SU-DHL-6 (cell line): ENCODE measurements around the gene FLAD1.

ENCODE experiments used
- H2AFZ ChIP-seq: fragments of 200-600 bp; sonication (generic); 2 replicates; pipeline ENCODE4 v1.6.1; 2014; ENCODE audit warnings: low read depth, mild to moderate bottlenecking, moderate library complexity, mixed read lengths, antibody characterized with exemption, low read length; ENCODE audit not compliant: severe bottlenecking
- H3F3A ChIP-seq: fragments of 200-600 bp; shearing (Covaris generic); 2 replicates; pipeline ENCODE4 v1.6.0; 2016; ENCODE audit warnings: antibody characterized with exemption, mild to moderate bottlenecking; ENCODE audit not compliant: insufficient read depth
- H3K27ac ChIP-seq: fragments of 200-600 bp; sonication (generic); 2 replicates; pipeline ENCODE4 v1.5.1; 2016; ENCODE audit warnings: low read depth, mild to moderate bottlenecking, low read length, moderate library complexity, mixed read lengths
- H3K27me3 ChIP-seq: fragments of 200-600 bp; sonication (generic), shearing (Covaris generic); 2 replicates; pipeline ENCODE4 v1.6.0; 2014; ENCODE audit warnings: mild to moderate bottlenecking, low read length
- H3K36me3 ChIP-seq: fragments of 200-600 bp; sonication (generic); 2 replicates; pipeline ENCODE4 v1.6.1; 2014; ENCODE audit warnings: mild to moderate bottlenecking, low read length, mixed read lengths
- H3K4me2 ChIP-seq: fragments of 300-600, 200-600 bp; shearing (Covaris generic), sonication (generic); 2 replicates; pipeline ENCODE4 v1.6.0; 2014; ENCODE audit warnings: low read length, low read depth, mild to moderate bottlenecking; ENCODE audit not compliant: poor library complexity, severe bottlenecking
- H3K4me3 ChIP-seq: fragments of 200-600 bp; sonication (generic); 2 replicates; pipeline ENCODE4 v1.5.1; 2014; ENCODE audit warnings: antibody characterized with exemption, low read length, mild to moderate bottlenecking, mixed read lengths; ENCODE audit not compliant: insufficient read depth, poor library complexity, severe bottlenecking
- H3K79me2 ChIP-seq: fragments of 200-600 bp; sonication (generic); 2 replicates; pipeline ENCODE4 v1.6.1; 2014; ENCODE audit warnings: mild to moderate bottlenecking, low read length, moderate library complexity; ENCODE audit not compliant: insufficient read depth
- H3K9ac ChIP-seq: fragments of 200-600 bp; sonication (generic); 2 replicates; pipeline ENCODE4 v1.7.0; 2014; ENCODE audit warnings: mild to moderate bottlenecking, low read length
- H3K9me2 ChIP-seq: fragments of 200-600 bp; sonication (generic); replicated peaks from 2 replicates; pipeline ENCODE4 v1.6.1; 2014; ENCODE audit warnings: low read length; ENCODE audit not compliant: insufficient read depth
- H3K9me3 ChIP-seq: fragments of 200-600 bp; sonication (generic); 2 replicates; pipeline ENCODE4 v1.6.1; 2014; ENCODE audit warnings: low read length, mixed read lengths; ENCODE audit not compliant: insufficient read depth
- H4K20me1 ChIP-seq: fragments of 200-600 bp; sonication (generic); 2 replicates; pipeline ENCODE4 v1.6.1; 2014; ENCODE audit warnings: low read depth, mild to moderate bottlenecking, antibody characterized with exemption, low read length, moderate library complexity, mixed read lengths
- CTCF ChIP-seq: fragments of 200-600 bp; sonication (generic); IDR thresholded peaks from one replicate; pipeline ENCODE4 v1.5.1; 2017; ENCODE audit warnings: antibody characterized with exemption, mild to moderate bottlenecking, low read length, moderate library complexity; ENCODE audit not compliant: insufficient read depth, poor library complexity, severe bottlenecking
- EZH2phosphoT487 ChIP-seq: fragments of 200-600 bp; sonication (generic), shearing (Covaris generic); conservative IDR thresholded peaks from 2 replicates; pipeline ENCODE4 v1.6.1; 2018; ENCODE audit warnings: mild to moderate bottlenecking, antibody characterized with exemption, low read length, moderate library complexity, mixed read lengths

FLAD1 gene

GRCh38 chr1:155035936-155036335 is 52.8 kb downstream of the FLAD1 start:
- no peak for TF ChIP-seq EZH2phosphoT487
- no peak for TF ChIP-seq CTCF
- H3F3A ChIP-seq: no peaks in the 10 kb centered on the region
- H3K9me2 ChIP-seq: no peaks in the 10 kb centered on the region
- H3K9ac ChIP-seq: no peak overlapping the region
- no peaks in the 10 kb centered on the region for H3K36me3 ChIP-seq
- no peaks in the 10 kb centered on the region for H3K27me3 ChIP-seq
- no peak overlapping the region for H3K27ac ChIP-seq
- no peaks in the 10 kb centered on the region for H3K9me3 ChIP-seq
- no peaks in the 10 kb centered on the region for H3K79me2 ChIP-seq
- no peaks in the 10 kb centered on the region for H4K20me1 ChIP-seq
- no peak overlapping the region for H2AFZ ChIP-seq
- H3K4me3 ChIP-seq: no peak overlapping the region
- H3K4me2 ChIP-seq: no peak overlapping the region

- no peak overlapping the region for H3K9ac ChIP-seq
- H3K79me2 ChIP-seq: no peaks in the 10 kb centered on the region
- H4K20me1 ChIP-seq: no peaks in the 10 kb centered on the region
- no peaks in the 10 kb centered on the region for H3F3A ChIP-seq
- no peaks in the 10 kb centered on the region for H3K36me3 ChIP-seq
- TF ChIP-seq EZH2phosphoT487 (no peak), CTCF (no peak)
- H3K9me3 ChIP-seq: no peaks in the 10 kb centered on the region
- no peak overlapping the region for H3K27ac ChIP-seq
- no peaks in the 10 kb centered on the region for H3K9me2 ChIP-seq
- no peak overlapping the region for H3K4me2 ChIP-seq
- no peaks in the 10 kb centered on the region for H3K27me3 ChIP-seq
- no peak overlapping the region for H3K4me3 ChIP-seq
- no peak overlapping the region for H2AFZ ChIP-seq
Measured at GRCh38 chr1:155037043-155037442, 53.9 kb downstream of the FLAD1 start.

- Histone ChIP-seq H3K4me3 (no peak overlapping the region), H3K4me2 (no peak overlapping the region), H3K79me2 (no peaks in the 10 kb centered on the region), H3F3A (no peaks in the 10 kb centered on the region), H3K27me3 (no peaks in the 10 kb centered on the region), H3K9me2 (no peaks in the 10 kb centered on the region), H2AFZ (no peak overlapping the region), H3K27ac (no peak overlapping the region), H3K36me3 (no peaks in the 10 kb centered on the region), H3K9me3 (no peaks in the 10 kb centered on the region), H4K20me1 (no peaks in the 10 kb centered on the region), H3K9ac (no peak overlapping the region)
- TF ChIP-seq EZH2phosphoT487 (no peak), CTCF (no peak)
Measured at GRCh38 chr1:155037851-155038441, 54.8 kb downstream of the FLAD1 start.
